VCaP (cell line): ENCODE measurements around the gene SCAF4.

Source experiments
- H3K27ac ChIP-seq: fragments of 450-650 bp; 2 replicates; pipeline ENCODE4 v1.5.1; 2017
- CTCF ChIP-seq: fragments of 450-650 bp; conservative IDR thresholded peaks from 2 replicates; pipeline ENCODE4 v1.5.1; 2017; ENCODE audit warnings: mild to moderate bottlenecking, moderate library complexity

The SCAF4 gene

GRCh38 chr21:31728952-31729351, 3.0 kb downstream of the SCAF4 start:
- TF ChIP-seq CTCF = no peak
- H3K27ac ChIP-seq = peak overlapping the region; percentile 99

DNA sequence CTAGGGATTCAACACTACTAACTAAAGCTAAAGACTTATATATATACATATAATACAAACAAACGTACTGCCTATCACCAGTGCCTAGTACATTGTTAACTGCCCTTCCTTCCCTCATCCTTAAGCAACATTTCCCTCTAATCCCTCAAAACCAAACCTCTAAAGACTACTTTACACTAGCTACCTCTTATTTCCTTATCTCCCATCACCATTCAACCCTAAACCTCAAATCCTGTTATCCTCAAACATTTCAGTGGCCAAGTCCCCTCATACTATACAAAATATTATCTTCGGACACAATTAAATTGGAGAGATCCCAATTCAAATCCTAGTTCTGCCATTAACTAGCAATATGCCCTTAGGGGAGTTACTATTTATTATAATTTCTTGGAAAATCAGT, 3.7 kb downstream of the SCAF4 start:
- TF ChIP-seq CTCF = no peak
- peak overlapping the region; percentile 99 for H3K27ac ChIP-seq

DNA sequence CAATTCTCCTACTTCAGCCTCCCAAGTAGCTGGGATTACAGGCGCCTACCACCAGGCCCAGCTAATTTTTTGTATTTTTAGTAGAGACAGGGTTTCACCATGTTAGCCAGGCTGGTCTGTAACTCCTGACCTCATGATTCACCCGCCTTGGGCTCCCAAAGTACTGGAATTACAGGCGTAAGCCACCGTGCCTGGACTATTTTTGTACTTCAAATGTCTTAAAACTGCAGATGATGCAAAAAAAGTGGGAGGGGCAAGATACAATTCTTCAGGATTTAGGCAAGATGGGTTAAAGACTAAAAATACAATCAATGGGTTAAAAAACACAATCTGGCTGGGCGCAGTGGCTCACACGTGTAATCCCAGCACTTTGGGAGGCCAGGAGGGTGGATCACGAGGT, 4.7 kb downstream of the SCAF4 start:
- no peak for TF ChIP-seq CTCF
- peak overlapping the region; percentile 99 for H3K27ac ChIP-seq

DNA sequence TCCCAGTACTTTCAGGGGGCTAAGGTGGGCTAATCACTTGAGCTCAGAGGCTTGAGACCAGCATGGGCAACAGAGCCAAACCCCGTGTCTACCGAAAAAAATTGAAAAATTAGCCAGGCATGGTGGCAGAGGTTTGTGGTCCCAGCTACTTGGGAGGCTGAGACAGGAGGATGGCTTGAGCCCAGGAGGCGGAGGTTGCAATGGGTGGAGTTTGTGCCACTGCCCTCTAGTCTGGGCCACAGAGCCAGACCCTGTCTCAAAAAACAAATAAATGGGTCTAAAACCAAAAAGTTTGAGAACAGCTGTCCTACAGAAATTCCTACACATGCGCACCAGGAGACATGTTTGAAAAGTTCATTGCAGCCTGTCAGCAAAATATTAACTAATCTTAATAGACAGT, 5.5 kb downstream of the SCAF4 start:
- no peak for TF ChIP-seq CTCF
- peak overlapping the region; percentile 99 for H3K27ac ChIP-seq

GRCh38 chr21:31725202-31725839, 6.6 kb downstream of the SCAF4 start:
- TF ChIP-seq CTCF = no peak
- H3K27ac ChIP-seq = no peak overlapping the region

GRCh38 chr21:31724552-31724951, 7.4 kb downstream of the SCAF4 start:
- TF ChIP-seq CTCF = no peak
- no peak overlapping the region for H3K27ac ChIP-seq

- H3K27ac ChIP-seq = peak overlapping the region; percentile 34
- no peak for TF ChIP-seq CTCF
Observed at GRCh38 chr21:31721381-31721780, 10.5 kb downstream of the SCAF4 start.
